Keratinocyte (primary cell): ENCODE results near the gene GPAM.

ENCODE experiments used
- EZH2 ChIP-seq: IDR thresholded peaks from one replicate; pipeline ENCODE4 v1.6.1; 2012; ENCODE audit warnings: inconsistent platforms, mild to moderate bottlenecking, low read length, moderate library complexity
- TF ChIP-seq, protein P1 (sequence below), 3 experiments: IDR thresholded peaks in 1 of 3; conservative IDR thresholded peaks in 1 of 3; optimal IDR thresholded peaks in 1 of 3; 2 replicates in 2 of 3; 3 replicates in 1 of 3; pipeline versions ENCODE3 to v1.5.1; 2011; ENCODE audit warnings: low read length in 3 of 3, mild to moderate bottlenecking in 3 of 3, moderate library complexity in 2 of 3, control low read depth in 1 of 3, inconsistent platforms in 1 of 3; ENCODE audit not compliant: insufficient read depth in 2 of 3; ENCODE audit errors: extremely low read depth in 1 of 3

DNA sequence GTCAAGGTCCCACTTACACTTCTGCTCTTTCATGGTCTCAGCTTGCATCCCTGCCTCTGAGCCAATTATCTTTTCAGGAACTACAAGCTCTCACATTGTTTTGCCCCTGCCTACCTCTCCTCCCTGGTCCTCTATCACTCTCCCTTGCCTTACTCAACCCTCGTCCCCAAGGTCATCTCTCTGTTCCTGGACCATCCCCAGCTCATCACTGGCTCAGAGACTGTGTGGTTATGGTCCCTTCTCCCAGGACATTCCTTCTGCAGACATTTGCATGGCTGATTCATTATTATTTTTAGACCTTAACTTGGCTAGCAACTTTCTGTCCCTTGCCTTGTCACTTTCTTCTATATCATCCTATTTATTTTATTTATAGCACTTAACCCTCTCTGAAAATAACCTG lies 17.8 kb upstream of the GPAM start:
- TF ChIP-seq, protein P1, sequence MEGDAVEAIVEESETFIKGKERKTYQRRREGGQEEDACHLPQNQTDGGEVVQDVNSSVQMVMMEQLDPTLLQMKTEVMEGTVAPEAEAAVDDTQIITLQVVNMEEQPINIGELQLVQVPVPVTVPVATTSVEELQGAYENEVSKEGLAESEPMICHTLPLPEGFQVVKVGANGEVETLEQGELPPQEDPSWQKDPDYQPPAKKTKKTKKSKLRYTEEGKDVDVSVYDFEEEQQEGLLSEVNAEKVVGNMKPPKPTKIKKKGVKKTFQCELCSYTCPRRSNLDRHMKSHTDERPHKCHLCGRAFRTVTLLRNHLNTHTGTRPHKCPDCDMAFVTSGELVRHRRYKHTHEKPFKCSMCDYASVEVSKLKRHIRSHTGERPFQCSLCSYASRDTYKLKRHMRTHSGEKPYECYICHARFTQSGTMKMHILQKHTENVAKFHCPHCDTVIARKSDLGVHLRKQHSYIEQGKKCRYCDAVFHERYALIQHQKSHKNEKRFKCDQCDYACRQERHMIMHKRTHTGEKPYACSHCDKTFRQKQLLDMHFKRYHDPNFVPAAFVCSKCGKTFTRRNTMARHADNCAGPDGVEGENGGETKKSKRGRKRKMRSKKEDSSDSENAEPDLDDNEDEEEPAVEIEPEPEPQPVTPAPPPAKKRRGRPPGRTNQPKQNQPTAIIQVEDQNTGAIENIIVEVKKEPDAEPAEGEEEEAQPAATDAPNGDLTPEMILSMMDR (optimal IDR thresholded peaks at IDR 0.05 in 1 of 3, IDR thresholded peaks at IDR 0.05 in 1 of 3, conservative IDR thresholded peaks at IDR 0.05 in 1 of 3; ENCODE audit: extremely low read depth in 1 of 3, insufficient read depth in 2 of 3, low read length in 3 of 3), result no peak
- TF ChIP-seq EZH2, result no peak
